Ishikawa (cell line): Measurements from ENCODE around the gene ME2.

Experiments
- TEAD4 ChIP-seq: IDR thresholded peaks from 2 replicates; pipeline ENCODE4 v1.6.1; 2012
- YY1 ChIP-seq: IDR thresholded peaks from 2 replicates; pipeline ENCODE4 v1.6.1; 2012; ENCODE audit warnings: low read depth
- TF ChIP-seq, protein P1 (sequence below): IDR thresholded peaks from 2 replicates; pipeline ENCODE4 v1.6.1; 2012

DNA sequence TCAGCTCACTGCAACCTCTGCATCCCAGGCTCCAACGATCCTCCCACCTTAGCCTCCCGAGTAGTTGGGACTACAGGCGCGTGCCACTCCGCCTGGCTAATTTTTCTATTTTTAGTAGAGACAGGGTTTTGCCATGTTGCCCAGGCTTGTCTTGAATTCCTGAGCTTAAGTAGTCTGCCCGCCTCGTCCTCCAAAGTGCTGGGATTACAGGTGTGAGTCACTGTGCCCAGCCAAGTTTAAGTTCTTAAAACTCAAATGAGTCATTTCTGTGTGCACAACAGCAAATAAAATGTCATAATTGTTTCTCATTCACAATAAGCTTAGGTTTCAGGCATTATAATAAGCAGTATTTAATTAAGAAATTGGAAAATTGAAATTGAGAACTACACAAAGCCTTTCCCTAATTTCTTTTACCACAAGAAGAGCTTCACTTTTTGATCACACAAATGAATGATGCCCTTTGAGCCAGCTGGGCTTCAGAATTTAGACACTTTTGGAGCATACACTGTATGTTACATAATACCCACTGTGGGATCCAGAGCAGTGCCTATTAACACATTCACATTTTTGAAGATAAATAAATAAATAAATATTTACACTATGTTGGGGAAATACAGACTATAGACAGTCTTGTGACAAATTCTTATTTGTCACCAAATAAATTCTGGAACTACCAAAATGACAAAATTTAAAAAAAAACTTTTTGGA lies 8.6 kb upstream of the ME2 start:
- TF ChIP-seq TEAD4 (peak; percentile 70; the same call in 1 of the 2 replicates), YY1 (no peak)
- TF ChIP-seq, protein P1, sequence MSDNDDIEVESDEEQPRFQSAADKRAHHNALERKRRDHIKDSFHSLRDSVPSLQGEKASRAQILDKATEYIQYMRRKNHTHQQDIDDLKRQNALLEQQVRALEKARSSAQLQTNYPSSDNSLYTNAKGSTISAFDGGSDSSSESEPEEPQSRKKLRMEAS, result no peak
